Measurements from ENCODE around the gene TDRD10. TPM values are rescaled to one million over a fixed set of nuclear protein-coding genes. Genes with fewer than 3 reads are reported as not detected.
A peak's percentile ranks its signal among the peaks of the same experiment; 100 is the strongest.

Gene TDRD10
- total and polyA plus RNA-seq, 4 donors = 0.23 to 1.5 (median 0.78) TPM

DNA sequence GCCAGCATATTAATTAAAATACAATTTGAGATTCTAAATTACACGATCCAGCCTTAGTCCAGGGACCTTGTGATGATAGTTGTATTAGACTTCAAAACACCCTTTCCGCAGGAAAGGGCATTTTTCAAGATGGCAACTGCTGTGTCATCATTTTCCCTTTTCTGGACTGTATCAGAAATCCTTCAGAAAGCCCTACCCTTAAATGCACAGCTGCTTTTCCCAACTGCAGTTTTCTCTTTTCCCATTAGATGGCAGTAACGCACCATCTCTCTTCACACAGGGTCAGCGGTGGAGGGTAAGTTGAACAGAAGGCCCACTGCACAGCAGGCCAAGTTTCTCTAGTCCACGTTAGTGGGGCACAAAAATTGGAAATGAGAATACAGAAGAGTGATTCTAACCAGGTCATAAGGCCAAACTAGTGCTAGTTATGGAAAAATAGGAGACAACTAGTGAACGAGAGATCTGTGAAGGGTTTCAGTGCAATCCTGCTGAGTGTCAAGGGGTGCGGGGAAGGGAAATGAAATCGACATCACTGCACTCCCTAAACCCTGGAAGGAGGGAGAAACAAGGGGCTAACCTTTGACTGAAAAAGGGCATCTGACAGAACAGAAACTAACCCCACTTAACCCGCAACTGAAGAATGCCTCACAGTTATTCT, 22.1 kb upstream of the TDRD10 start:
- peak; percentile 71 for DNase-seq (ENCODE audit: low spot score)
- no peak overlapping the region for H3K27ac ChIP-seq (ENCODE audit: low read depth in 1 of 2, low read length in 2 of 2)
- H3K4me3 ChIP-seq (ENCODE audit: low read depth in 1 of 3, low read length in 3 of 3) = no peak overlapping the region
- 37% methylated on average over 9 of the region's 9 CpGs for WGBS
- H3K9me3 ChIP-seq (ENCODE audit: control insufficient read depth in 4 of 4, low read length in 3 of 4) = no peaks in the 10 kb centered on the region
- H3K36me3 ChIP-seq (ENCODE audit: control insufficient read depth in 4 of 4, insufficient read depth in 3 of 4, low read depth in 1 of 4, low read length in 3 of 4) = no peaks in the 10 kb centered on the region
- no peaks in the 10 kb centered on the region for H3K27me3 ChIP-seq (ENCODE audit: control insufficient read depth in 4 of 4, insufficient read depth in 4 of 4, low read length in 3 of 4)
- H3K9ac ChIP-seq (ENCODE audit: low read depth in 1 of 2, low read length in 2 of 2) = no peak overlapping the region
- TF ChIP-seq, protein P1, sequence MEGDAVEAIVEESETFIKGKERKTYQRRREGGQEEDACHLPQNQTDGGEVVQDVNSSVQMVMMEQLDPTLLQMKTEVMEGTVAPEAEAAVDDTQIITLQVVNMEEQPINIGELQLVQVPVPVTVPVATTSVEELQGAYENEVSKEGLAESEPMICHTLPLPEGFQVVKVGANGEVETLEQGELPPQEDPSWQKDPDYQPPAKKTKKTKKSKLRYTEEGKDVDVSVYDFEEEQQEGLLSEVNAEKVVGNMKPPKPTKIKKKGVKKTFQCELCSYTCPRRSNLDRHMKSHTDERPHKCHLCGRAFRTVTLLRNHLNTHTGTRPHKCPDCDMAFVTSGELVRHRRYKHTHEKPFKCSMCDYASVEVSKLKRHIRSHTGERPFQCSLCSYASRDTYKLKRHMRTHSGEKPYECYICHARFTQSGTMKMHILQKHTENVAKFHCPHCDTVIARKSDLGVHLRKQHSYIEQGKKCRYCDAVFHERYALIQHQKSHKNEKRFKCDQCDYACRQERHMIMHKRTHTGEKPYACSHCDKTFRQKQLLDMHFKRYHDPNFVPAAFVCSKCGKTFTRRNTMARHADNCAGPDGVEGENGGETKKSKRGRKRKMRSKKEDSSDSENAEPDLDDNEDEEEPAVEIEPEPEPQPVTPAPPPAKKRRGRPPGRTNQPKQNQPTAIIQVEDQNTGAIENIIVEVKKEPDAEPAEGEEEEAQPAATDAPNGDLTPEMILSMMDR (IDR thresholded peaks at IDR 0.05; ENCODE audit: low read depth, low read length, missing input control) = peak; percentile 99
- TF ChIP-seq NR2F2 (IDR thresholded peaks at IDR 0.05) = peak; percentile 82
- TF ChIP-seq JUND (IDR thresholded peaks at IDR 0.05) = no peak
- TF ChIP-seq HNF4A (conservative IDR thresholded peaks at IDR 0.05) = peak in 1 of 2 donors; percentile 21
- TF ChIP-seq, protein P2, sequence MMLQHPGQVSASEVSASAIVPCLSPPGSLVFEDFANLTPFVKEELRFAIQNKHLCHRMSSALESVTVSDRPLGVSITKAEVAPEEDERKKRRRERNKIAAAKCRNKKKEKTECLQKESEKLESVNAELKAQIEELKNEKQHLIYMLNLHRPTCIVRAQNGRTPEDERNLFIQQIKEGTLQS (IDR thresholded peaks at IDR 0.05) = no peak
- TF ChIP-seq, protein P3, sequence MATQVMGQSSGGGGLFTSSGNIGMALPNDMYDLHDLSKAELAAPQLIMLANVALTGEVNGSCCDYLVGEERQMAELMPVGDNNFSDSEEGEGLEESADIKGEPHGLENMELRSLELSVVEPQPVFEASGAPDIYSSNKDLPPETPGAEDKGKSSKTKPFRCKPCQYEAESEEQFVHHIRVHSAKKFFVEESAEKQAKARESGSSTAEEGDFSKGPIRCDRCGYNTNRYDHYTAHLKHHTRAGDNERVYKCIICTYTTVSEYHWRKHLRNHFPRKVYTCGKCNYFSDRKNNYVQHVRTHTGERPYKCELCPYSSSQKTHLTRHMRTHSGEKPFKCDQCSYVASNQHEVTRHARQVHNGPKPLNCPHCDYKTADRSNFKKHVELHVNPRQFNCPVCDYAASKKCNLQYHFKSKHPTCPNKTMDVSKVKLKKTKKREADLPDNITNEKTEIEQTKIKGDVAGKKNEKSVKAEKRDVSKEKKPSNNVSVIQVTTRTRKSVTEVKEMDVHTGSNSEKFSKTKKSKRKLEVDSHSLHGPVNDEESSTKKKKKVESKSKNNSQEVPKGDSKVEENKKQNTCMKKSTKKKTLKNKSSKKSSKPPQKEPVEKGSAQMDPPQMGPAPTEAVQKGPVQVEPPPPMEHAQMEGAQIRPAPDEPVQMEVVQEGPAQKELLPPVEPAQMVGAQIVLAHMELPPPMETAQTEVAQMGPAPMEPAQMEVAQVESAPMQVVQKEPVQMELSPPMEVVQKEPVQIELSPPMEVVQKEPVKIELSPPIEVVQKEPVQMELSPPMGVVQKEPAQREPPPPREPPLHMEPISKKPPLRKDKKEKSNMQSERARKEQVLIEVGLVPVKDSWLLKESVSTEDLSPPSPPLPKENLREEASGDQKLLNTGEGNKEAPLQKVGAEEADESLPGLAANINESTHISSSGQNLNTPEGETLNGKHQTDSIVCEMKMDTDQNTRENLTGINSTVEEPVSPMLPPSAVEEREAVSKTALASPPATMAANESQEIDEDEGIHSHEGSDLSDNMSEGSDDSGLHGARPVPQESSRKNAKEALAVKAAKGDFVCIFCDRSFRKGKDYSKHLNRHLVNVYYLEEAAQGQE (IDR thresholded peaks at IDR 0.05) = peak; percentile 33
- TF ChIP-seq HNF4G (IDR thresholded peaks at IDR 0.05) = no peak
- TF ChIP-seq, protein P4, sequence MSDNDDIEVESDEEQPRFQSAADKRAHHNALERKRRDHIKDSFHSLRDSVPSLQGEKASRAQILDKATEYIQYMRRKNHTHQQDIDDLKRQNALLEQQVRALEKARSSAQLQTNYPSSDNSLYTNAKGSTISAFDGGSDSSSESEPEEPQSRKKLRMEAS (IDR thresholded peaks at IDR 0.05) = no peak
- TF ChIP-seq FOXA2 (IDR thresholded peaks at IDR 0.05) = no peak
- no peak for TF ChIP-seq EGR1 (IDR thresholded peaks at IDR 0.05; ENCODE audit: low read depth in 2 of 2)
- peak in 1 of 2 donors; percentile 68 for TF ChIP-seq RXRA (IDR thresholded peaks at IDR 0.05)
- TF ChIP-seq, protein P5, sequence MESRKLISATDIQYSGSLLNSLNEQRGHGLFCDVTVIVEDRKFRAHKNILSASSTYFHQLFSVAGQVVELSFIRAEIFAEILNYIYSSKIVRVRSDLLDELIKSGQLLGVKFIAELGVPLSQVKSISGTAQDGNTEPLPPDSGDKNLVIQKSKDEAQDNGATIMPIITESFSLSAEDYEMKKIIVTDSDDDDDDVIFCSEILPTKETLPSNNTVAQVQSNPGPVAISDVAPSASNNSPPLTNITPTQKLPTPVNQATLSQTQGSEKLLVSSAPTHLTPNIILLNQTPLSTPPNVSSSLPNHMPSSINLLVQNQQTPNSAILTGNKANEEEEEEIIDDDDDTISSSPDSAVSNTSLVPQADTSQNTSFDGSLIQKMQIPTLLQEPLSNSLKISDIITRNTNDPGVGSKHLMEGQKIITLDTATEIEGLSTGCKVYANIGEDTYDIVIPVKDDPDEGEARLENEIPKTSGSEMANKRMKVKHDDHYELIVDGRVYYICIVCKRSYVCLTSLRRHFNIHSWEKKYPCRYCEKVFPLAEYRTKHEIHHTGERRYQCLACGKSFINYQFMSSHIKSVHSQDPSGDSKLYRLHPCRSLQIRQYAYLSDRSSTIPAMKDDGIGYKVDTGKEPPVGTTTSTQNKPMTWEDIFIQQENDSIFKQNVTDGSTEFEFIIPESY (IDR thresholded peaks at IDR 0.05) = no peak
- TF ChIP-seq YY1 (IDR thresholded peaks at IDR 0.05) = peak; percentile 68
- TF ChIP-seq RAD21 (IDR thresholded peaks at IDR 0.05) = peak; percentile 99 to 100
- no peak for TF ChIP-seq GABPA (IDR thresholded peaks at IDR 0.05 in 1 of 2, conservative IDR thresholded peaks at IDR 0.05 in 1 of 2)
- H3K4me1 ChIP-seq (ENCODE audit: control insufficient read depth in 4 of 4, insufficient read depth in 4 of 4, low read length in 3 of 4) = peaks cover 0 to 6% (median 1%) of the 10 kb centered on the region in 4 donors

Measured in liver (tissue), 9 donors.